ENCODE data around the gene THSD4.
A peak's percentile ranks its signal among the peaks of the same experiment; 100 is the strongest.

The THSD4 gene

GRCh38 chr15:71097890-71098289 is 17.4 kb upstream of the THSD4 start:
- TF ChIP-seq ZFX (IDR thresholded peaks at IDR 0.05): no peak

DNA sequence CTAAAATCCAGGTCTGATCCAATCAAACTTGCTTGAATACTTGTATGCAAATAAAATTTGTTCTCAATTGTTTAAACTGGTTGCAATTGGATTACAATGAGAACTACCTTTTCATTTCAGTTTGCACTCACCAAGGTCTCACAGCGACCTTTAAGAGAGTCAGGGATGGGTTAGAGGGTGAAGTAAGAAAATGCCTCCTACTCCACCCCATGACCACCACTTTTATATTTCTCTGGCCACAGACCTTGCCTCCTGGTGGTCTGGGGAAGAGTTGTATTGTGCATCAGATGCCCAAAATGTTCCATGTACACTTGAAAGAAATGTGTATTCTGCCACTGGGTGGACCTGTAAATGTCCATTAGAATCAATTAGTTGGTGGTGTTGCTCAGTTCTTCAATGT is 16.4 kb upstream of the THSD4 start:
- TF ChIP-seq ZFX (IDR thresholded peaks at IDR 0.05): no peak
- TF ChIP-seq, protein P1, sequence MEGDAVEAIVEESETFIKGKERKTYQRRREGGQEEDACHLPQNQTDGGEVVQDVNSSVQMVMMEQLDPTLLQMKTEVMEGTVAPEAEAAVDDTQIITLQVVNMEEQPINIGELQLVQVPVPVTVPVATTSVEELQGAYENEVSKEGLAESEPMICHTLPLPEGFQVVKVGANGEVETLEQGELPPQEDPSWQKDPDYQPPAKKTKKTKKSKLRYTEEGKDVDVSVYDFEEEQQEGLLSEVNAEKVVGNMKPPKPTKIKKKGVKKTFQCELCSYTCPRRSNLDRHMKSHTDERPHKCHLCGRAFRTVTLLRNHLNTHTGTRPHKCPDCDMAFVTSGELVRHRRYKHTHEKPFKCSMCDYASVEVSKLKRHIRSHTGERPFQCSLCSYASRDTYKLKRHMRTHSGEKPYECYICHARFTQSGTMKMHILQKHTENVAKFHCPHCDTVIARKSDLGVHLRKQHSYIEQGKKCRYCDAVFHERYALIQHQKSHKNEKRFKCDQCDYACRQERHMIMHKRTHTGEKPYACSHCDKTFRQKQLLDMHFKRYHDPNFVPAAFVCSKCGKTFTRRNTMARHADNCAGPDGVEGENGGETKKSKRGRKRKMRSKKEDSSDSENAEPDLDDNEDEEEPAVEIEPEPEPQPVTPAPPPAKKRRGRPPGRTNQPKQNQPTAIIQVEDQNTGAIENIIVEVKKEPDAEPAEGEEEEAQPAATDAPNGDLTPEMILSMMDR (conservative IDR thresholded peaks at IDR 0.05): no peak; the same call in 1 of the 2 replicates
- H3K27ac ChIP-seq: no peak overlapping the region

More at GRCh38 chr15:71097890-71098289, 17.4 kb upstream of the THSD4 start:
- H3K27ac ChIP-seq: peak overlapping the region; percentile 47

DNA sequence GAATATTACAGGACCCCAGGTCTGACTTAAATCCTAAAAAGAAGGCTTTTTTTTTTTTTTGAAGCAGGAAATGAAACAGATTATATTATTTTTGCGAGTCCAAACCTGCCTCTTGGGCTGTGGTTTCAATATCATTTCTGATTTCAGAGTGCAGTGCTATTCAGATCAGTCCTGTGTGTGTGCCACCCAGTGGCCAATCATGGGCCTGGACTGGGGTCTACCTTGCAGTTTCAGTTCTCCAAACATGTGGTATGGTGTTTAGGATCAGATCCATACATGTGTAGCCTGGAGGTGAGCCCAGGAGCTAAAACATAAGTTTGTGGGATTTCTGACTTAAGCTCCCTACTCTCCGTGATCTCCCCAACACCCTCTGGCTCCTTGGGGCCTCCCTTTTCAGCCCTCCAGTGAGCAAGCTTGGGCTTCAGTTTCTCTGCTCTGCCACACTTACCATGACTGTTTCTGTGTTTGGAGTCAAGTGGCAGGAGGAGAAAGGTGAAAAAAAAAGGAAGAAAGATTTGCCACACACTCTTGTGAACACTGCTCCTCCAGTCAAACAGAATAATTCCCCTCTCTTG is 12.1 kb upstream of the THSD4 start:
- no peak for TF ChIP-seq ZFX (IDR thresholded peaks at IDR 0.05)
- TF ChIP-seq, protein P1 (conservative IDR thresholded peaks at IDR 0.05): peak; percentile 71
- no peak overlapping the region for H3K27ac ChIP-seq

DNA sequence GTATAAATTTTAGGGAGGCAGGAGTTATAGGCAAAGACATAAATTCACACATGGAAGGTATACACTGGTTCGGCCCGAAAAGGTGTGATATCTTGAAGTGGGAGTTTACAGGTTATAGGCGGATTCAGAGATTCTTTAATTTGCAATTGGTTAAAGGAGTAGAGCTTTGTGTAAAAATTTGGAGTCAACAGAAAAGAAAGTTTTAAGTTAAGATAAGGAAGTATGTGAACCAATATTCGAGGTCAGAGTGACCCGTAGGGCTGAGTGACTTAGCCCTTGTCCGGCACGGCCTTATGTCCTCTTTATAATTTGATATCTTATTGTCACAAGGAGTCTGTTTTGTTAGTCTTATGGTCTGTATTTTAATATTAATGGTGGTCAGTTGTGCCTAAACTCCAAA is 10.6 kb upstream of the THSD4 start:
- TF ChIP-seq, protein P1 (conservative IDR thresholded peaks at IDR 0.05): no peak
- no peak for TF ChIP-seq ZFX (IDR thresholded peaks at IDR 0.05)
- no peak overlapping the region for H3K27ac ChIP-seq

GRCh38 chr15:71105444-71105843 is 9.8 kb upstream of the THSD4 start:
- TF ChIP-seq, protein P1 (conservative IDR thresholded peaks at IDR 0.05): no peak
- TF ChIP-seq ZFX (IDR thresholded peaks at IDR 0.05): no peak
- H3K27ac ChIP-seq: no peak overlapping the region

DNA sequence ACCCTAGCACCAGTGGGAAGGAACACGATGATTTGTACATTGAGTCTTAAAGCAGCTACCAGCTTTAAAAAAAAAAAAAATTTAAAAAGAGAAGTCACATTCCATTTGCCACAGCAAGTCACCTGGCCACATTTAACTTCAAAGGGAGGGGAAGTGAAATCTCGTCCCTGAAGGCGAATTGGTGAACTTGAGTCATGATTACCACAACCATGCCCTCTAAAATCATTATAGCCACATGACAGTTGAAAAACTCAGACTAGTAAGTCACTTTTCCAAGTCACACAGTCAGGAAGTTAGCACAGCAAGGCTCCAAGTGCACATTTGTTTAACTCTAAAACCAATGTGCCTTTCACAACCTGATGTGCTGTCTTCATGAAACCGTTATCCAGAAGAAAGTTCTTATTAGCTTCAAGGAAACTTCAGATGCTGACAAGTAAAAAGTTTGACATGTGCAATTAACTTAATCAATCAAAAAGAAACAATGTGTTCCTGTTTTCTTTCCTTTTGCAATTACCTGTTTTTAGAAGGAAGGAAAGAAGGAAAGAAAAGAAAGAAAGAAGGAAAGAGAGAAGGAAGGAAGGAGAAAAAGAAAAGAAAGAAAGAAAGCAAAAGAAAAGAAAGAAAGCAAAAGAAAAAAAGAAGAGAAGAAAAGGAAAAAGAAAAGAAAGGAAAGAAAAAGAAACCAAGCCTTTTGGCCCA is 8.3 kb upstream of the THSD4 start:
- no peak overlapping the region for H3K27ac ChIP-seq
- TF ChIP-seq, protein P1 (conservative IDR thresholded peaks at IDR 0.05): no peak
- no peak for TF ChIP-seq ZFX (IDR thresholded peaks at IDR 0.05)

GRCh38 chr15:71107501-71107815 is 7.8 kb upstream of the THSD4 start:
- TF ChIP-seq, protein P1 (conservative IDR thresholded peaks at IDR 0.05): no peak
- no peak for TF ChIP-seq ZFX (IDR thresholded peaks at IDR 0.05)
- H3K27ac ChIP-seq: no peak overlapping the region

DNA sequence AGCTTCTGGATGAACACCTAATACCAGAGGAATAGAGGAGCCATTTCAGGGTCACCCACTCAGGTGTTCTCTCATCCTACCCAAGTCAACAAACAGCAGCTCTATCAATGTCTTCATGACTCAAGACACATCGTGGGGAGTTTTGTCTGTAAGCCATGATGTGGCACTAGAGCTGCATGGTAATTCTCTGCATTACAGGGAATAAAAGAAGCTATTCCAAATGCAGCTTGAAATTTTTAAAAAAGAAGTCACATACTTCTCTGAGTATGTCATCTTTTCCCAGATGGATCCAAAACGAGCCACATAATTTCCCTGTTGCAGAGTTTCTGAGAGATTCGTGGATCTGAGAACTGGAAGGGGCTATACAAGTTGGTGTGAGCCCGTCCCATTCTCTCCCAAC is 6.1 kb upstream of the THSD4 start:
- TF ChIP-seq, protein P1 (conservative IDR thresholded peaks at IDR 0.05): no peak
- TF ChIP-seq ZFX (IDR thresholded peaks at IDR 0.05): no peak

More for the DNA sequence above, 6.1 kb upstream of the THSD4 start:
- H3K27ac ChIP-seq: no peak overlapping the region

All from C4-2B (cell line).